Measurements from ENCODE around the gene MIPOL1. TPM values are rescaled to one million over a fixed set of nuclear protein-coding genes. Genes with fewer than 3 reads are reported as not detected.

Gene MIPOL1
- total and polyA plus RNA-seq, 9 of the 15 experiments (the other 6 are each of a cell fraction or from before 2014, with no cell fraction given) = 6.7 to 21.9 (median 12.4) TPM

DNA sequence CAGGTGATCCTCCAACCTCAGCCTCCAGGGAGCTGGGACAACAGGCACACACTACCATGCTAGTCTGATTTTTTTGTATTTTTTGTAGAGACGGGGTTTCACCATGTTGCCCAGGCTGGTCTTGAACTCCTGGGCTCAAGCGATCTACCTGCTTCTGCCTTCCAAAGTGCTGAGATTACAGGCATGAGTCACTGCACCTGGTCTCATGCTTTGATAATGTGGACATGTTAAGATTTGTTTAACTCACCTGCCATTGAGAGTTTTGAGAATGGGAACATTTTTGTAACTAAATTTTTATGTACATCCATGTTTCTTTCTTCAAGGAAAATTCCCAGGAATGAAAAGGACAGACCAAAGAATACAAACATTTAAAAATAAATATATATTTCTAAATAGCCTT, 121.2 kb downstream of the MIPOL1 start (continued):
- TF ChIP-seq NFIC (IDR thresholded peaks at IDR 0.05) = no peak
- TF ChIP-seq, protein P1, sequence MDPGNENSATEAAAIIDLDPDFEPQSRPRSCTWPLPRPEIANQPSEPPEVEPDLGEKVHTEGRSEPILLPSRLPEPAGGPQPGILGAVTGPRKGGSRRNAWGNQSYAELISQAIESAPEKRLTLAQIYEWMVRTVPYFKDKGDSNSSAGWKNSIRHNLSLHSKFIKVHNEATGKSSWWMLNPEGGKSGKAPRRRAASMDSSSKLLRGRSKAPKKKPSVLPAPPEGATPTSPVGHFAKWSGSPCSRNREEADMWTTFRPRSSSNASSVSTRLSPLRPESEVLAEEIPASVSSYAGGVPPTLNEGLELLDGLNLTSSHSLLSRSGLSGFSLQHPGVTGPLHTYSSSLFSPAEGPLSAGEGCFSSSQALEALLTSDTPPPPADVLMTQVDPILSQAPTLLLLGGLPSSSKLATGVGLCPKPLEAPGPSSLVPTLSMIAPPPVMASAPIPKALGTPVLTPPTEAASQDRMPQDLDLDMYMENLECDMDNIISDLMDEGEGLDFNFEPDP (CRISPR knock-in tag; IDR thresholded peaks at IDR 0.05) = no peak
- TF ChIP-seq TBP (optimal IDR thresholded peaks at IDR 0.05; ENCODE audit: low read depth, low read length) = no peak
- TF ChIP-seq ZNF253 (CRISPR knock-in tag; conservative IDR thresholded peaks at IDR 0.05) = no peak
- TF ChIP-seq CREBBP (IDR thresholded peaks at IDR 0.05; ENCODE audit: low read depth, low read length) = no peak
- TF ChIP-seq, protein P2, sequence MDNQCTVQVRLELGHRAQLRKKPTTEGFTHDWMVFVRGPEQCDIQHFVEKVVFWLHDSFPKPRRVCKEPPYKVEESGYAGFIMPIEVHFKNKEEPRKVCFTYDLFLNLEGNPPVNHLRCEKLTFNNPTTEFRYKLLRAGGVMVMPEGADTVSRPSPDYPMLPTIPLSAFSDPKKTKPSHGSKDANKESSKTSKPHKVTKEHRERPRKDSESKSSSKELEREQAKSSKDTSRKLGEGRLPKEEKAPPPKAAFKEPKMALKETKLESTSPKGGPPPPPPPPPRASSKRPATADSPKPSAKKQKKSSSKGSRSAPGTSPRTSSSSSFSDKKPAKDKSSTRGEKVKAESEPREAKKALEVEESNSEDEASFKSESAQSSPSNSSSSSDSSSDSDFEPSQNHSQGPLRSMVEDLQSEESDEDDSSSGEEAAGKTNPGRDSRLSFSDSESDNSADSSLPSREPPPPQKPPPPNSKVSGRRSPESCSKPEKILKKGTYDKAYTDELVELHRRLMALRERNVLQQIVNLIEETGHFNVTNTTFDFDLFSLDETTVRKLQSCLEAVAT (IDR thresholded peaks at IDR 0.05) = no peak
- TF ChIP-seq ETV5 (CRISPR knock-in tag; IDR thresholded peaks at IDR 0.05; ENCODE audit: low read depth) = no peak
- TF ChIP-seq HNRNPK (IDR thresholded peaks at IDR 0.05; ENCODE audit: low read depth, low read length, poor library complexity, severe bottlenecking) = no peak
- no peak for TF ChIP-seq CBX5 (IDR thresholded peaks at IDR 0.05; ENCODE audit: borderline replicate concordance, low read depth)
- no peak for TF ChIP-seq ETV6 (IDR thresholded peaks at IDR 0.05; ENCODE audit: borderline replicate concordance in 1 of 2, low read depth in 2 of 2, low read length in 1 of 2)
- no peak for TF ChIP-seq ETV6 (CRISPR knock-in tag; IDR thresholded peaks at IDR 0.05; ENCODE audit: borderline replicate concordance)
- TF ChIP-seq, protein P3, sequence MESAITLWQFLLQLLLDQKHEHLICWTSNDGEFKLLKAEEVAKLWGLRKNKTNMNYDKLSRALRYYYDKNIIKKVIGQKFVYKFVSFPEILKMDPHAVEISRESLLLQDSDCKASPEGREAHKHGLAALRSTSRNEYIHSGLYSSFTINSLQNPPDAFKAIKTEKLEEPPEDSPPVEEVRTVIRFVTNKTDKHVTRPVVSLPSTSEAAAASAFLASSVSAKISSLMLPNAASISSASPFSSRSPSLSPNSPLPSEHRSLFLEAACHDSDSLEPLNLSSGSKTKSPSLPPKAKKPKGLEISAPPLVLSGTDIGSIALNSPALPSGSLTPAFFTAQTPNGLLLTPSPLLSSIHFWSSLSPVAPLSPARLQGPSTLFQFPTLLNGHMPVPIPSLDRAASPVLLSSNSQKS (CRISPR knock-in tag; IDR thresholded peaks at IDR 0.05) = no peak
- TF ChIP-seq BACH1 (tag; IDR thresholded peaks at IDR 0.05) = no peak
- TF ChIP-seq, protein P4, sequence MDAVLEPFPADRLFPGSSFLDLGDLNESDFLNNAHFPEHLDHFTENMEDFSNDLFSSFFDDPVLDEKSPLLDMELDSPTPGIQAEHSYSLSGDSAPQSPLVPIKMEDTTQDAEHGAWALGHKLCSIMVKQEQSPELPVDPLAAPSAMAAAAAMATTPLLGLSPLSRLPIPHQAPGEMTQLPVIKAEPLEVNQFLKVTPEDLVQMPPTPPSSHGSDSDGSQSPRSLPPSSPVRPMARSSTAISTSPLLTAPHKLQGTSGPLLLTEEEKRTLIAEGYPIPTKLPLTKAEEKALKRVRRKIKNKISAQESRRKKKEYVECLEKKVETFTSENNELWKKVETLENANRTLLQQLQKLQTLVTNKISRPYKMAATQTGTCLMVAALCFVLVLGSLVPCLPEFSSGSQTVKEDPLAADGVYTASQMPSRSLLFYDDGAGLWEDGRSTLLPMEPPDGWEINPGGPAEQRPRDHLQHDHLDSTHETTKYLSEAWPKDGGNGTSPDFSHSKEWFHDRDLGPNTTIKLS (IDR thresholded peaks at IDR 0.05; ENCODE audit: borderline replicate concordance, low read depth) = no peak
- no peak for TF ChIP-seq HIVEP1 (CRISPR knock-in tag; IDR thresholded peaks at IDR 0.05)

Data from K562 (cell line).